GM12864 (cell line): ENCODE results near the gene U2AF1L4.

ENCODE experiments used
- DNase-seq: peaks from one replicate; pipeline ENCODE4 v3.0.0-alpha.2; 2011; ENCODE audit warnings: low read depth
- H3K4me3 ChIP-seq: 2 replicates; pipeline ENCODE4 v1.5.1; 2011; ENCODE audit warnings: mild to moderate bottlenecking, low read depth, low read length, control low read depth
- CTCF ChIP-seq: IDR thresholded peaks from 2 replicates; pipeline ENCODE4 v1.5.1; 2011; ENCODE audit warnings: low read depth, mild to moderate bottlenecking, moderate library complexity, low read length, control low read depth, inconsistent platforms; ENCODE audit errors: missing control alignments

The U2AF1L4 gene

GRCh38 chr19:35764432-35765315, 19.5 kb upstream of the U2AF1L4 start:
- no peak overlapping the region for H3K4me3 ChIP-seq
- no peak for TF ChIP-seq CTCF
- no peak for DNase-seq

DNA sequence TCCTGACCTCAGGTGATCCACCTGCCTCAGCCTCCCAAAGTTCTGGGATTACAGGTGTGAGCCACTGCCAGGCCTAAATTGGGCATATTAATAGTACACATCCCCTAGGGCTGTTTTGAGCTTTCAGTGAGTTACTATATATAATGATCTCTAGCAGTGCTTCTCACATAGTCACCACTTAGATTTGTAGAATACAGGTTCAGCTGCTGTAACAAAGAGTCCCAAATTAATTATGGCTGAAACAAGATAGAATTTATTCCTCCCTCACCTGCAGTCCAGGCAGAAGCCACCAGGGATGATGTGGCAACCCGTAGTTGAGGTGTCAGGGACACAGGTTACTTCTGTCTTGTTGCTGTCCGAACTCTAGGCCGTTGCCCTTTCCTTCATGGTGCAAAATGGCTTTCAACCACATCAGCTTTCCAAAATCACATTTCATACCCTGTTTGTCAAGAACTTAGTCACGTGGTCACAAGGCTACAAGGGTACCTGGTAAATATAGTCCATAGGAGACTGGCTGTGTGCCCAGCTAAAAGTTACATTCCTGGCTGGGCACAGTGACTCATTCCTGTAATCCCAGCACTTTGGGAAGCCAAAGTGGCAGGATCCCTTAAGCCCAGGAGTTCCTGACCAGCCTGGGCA, 15.6 kb upstream of the U2AF1L4 start:
- no peak overlapping the region for H3K4me3 ChIP-seq
- DNase-seq = no peak
- no peak for TF ChIP-seq CTCF

DNA sequence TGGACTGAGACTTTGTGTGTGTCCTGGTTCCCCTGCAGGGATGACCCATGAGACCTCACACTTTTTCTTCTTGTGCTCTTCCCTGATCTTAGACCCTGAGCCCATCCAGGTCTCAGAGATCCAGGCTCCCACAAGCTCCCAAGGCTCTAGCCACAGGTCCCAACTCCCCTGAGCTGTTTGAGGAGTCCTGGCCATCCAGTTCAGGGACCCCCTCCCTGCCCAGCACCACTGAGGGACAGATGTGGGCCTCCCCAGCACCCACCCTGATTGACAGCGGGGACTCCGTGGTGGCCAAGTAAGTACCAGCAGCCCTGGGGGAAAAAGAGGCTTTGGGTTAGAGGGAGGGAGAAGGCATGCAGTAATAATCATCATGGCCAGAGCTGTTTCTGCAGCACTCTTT, 14.5 kb upstream of the U2AF1L4 start:
- H3K4me3 ChIP-seq = no peak overlapping the region
- no peak for TF ChIP-seq CTCF
- DNase-seq = no peak

GRCh38 chr19:35757749-35758608, 12.8 kb upstream of the U2AF1L4 start, which contains the start of gene PROSER3:
PROSER3 (plus strand) TSS chr19:35758176; CDS start chr19:35758216, 40 bp downstream.
- TF ChIP-seq CTCF = no peak
- H3K4me3 ChIP-seq = peak within 1 kb of the TSS; percentile 94
- peak; percentile 100 for DNase-seq

GRCh38 chr19:35757231-35757748, 12.1 kb upstream of the U2AF1L4 start:
- peak overlapping the region; percentile 68 for H3K4me3 ChIP-seq
- DNase-seq = no peak
- TF ChIP-seq CTCF = no peak

DNA sequence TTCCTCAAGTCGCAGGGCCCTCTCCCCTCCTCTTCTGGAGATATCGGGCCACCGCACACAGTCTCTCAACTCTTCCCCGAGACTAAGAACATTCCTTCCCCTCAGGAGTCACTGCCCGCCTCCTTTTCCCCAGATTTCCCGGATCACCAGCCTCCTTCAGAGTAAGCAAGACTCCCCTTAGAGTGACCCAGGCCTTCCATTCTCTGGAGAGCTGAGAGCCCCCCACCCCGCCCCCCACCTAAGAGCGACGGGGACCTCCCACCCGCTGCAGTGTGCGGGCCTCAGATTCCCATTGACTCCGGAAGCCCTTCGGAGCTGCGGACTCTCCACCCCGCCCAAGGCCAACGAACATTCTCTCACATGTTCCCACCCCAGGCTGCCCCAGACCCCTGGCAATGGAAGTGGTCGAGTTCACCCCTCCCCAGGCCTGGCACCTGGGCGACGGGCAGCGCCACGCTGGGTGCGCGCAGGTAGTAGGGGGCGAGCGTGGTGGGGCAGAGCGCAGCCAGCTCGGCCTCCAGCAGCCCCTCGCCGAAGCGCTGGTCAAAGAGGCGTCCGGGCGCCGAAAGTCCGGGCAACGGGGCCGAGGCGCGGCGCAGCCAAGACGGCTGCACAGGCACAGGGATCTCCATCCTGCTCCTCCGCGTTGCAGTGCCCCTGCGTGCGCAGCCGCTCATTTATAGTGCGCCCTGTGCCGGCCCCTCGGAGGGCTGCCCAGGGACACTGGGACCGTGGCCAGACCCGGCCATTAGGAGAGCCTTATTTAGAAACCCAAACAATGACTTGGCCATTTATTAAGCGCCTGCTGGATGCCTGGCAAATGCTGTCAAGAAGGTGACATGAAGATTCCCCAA, 11.4 kb upstream of the U2AF1L4 start, which contains the start of gene HSPB6:
HSPB6 (minus strand) TSS at position 653 of the 854 bp plus-strand sequence; CDS start at position 632, 21 bp downstream.
- no peak for DNase-seq
- peak within 1 kb of the TSS; percentile 68 for H3K4me3 ChIP-seq
- TF ChIP-seq CTCF = no peak
